Measurements from ENCODE around the gene CYP26B1. TPM values are rescaled to one million over a fixed set of nuclear protein-coding genes. Genes with fewer than 3 reads are reported as not detected.

Gene CYP26B1
- total and polyA plus RNA-seq, 9 of the 15 experiments (the other 6 are each of a cell fraction or from before 2014, with no cell fraction given), result 0.01 to 0.13 (median 0.04) TPM; not detected in 6

DNA sequence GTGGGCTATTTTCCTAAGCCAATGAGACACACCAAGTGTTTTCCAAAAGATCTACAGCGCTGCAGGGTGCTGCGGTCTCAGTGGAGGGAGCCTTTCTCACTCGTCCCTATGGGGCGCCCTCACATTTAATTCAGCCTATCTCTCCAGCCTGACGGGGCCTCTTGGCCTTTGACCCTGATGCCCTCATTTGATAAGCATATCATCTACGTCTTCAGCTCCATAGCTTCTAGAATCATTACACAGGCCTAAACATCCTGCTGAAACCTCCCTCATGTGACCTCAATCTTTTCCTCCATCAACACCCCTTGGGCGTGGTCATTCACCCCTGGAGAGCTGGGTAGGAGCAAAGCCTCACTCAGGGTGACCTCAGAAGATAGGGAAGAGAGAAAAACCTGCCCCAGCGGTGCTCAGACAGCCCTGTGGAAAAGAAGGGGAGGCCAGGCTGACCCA, 57.4 kb downstream of the CYP26B1 start (continued):
- TF ChIP-seq, protein P1, sequence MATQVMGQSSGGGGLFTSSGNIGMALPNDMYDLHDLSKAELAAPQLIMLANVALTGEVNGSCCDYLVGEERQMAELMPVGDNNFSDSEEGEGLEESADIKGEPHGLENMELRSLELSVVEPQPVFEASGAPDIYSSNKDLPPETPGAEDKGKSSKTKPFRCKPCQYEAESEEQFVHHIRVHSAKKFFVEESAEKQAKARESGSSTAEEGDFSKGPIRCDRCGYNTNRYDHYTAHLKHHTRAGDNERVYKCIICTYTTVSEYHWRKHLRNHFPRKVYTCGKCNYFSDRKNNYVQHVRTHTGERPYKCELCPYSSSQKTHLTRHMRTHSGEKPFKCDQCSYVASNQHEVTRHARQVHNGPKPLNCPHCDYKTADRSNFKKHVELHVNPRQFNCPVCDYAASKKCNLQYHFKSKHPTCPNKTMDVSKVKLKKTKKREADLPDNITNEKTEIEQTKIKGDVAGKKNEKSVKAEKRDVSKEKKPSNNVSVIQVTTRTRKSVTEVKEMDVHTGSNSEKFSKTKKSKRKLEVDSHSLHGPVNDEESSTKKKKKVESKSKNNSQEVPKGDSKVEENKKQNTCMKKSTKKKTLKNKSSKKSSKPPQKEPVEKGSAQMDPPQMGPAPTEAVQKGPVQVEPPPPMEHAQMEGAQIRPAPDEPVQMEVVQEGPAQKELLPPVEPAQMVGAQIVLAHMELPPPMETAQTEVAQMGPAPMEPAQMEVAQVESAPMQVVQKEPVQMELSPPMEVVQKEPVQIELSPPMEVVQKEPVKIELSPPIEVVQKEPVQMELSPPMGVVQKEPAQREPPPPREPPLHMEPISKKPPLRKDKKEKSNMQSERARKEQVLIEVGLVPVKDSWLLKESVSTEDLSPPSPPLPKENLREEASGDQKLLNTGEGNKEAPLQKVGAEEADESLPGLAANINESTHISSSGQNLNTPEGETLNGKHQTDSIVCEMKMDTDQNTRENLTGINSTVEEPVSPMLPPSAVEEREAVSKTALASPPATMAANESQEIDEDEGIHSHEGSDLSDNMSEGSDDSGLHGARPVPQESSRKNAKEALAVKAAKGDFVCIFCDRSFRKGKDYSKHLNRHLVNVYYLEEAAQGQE (IDR thresholded peaks at IDR 0.05; ENCODE audit: borderline replicate concordance), result no peak
- TF ChIP-seq, protein P1 (CRISPR knock-in tag; IDR thresholded peaks at IDR 0.05; ENCODE audit: low read depth), result no peak
- peak; percentile 48 for TF ChIP-seq CXXC5 (CRISPR knock-in tag; IDR thresholded peaks at IDR 0.05)
- no peak for TF ChIP-seq XRCC4 (IDR thresholded peaks at IDR 0.05; ENCODE audit: extremely low read depth, insufficient read depth, insufficient read length)
- TF ChIP-seq POLR2AphosphoS2 (IDR thresholded peaks at IDR 0.05; ENCODE audit: low read length), result no peak
- no peak for TF ChIP-seq CEBPG (CRISPR knock-in tag; IDR thresholded peaks at IDR 0.05)
- TF ChIP-seq CEBPG (tag; conservative IDR thresholded peaks at IDR 0.05 in 1 of 2, IDR thresholded peaks at IDR 0.05 in 1 of 2), result no peak
- peak in 1 of 2 experiments; percentile 68; a peak in 1 of 4 replicates for TF ChIP-seq TEAD1 (CRISPR knock-in tag; IDR thresholded peaks at IDR 0.05)
- no peak for TF ChIP-seq STAT5A (IDR thresholded peaks at IDR 0.05; ENCODE audit: borderline replicate concordance, low read length)
- no peak for TF ChIP-seq DNMT1 (IDR thresholded peaks at IDR 0.05)
- TF ChIP-seq, protein P2, sequence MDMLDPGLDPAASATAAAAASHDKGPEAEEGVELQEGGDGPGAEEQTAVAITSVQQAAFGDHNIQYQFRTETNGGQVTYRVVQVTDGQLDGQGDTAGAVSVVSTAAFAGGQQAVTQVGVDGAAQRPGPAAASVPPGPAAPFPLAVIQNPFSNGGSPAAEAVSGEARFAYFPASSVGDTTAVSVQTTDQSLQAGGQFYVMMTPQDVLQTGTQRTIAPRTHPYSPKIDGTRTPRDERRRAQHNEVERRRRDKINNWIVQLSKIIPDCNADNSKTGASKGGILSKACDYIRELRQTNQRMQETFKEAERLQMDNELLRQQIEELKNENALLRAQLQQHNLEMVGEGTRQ (CRISPR knock-in tag; IDR thresholded peaks at IDR 0.05), result peak; percentile 72
- TF ChIP-seq HEY1 (CRISPR knock-in tag; IDR thresholded peaks at IDR 0.05; ENCODE audit: borderline replicate concordance), result no peak
- no peak for TF ChIP-seq MYBL2 (IDR thresholded peaks at IDR 0.05; ENCODE audit: low read depth)
- no peak for TF ChIP-seq MYBL2 (CRISPR knock-in tag; IDR thresholded peaks at IDR 0.05; ENCODE audit: borderline replicate concordance)
- peak; percentile 48; the same call in 1 of the 2 replicates for TF ChIP-seq CTBP1 (IDR thresholded peaks at IDR 0.05; ENCODE audit: borderline replicate concordance)
